GM23338 (cell line): Measurements from ENCODE around the gene IGLL5. TPM values are rescaled to one million over a fixed set of nuclear protein-coding genes. Genes with fewer than 3 reads are reported as not detected.

Experiments used
- ATAC-seq: fragments of 200-7000 bp; cut with Tn5 transposase; 3 replicates; pipeline ENCODE4 v1.9.1; 2020
- DNase-seq: peaks from one replicate; pipeline ENCODE4 v3.0.0-alpha.2; 2015; ENCODE audit warnings: low spot score
- H2AFZ ChIP-seq: fragments of 200-600 bp; sonication (generic); 2 replicates; pipeline ENCODE4 v1.8.0; 2016; ENCODE audit warnings: antibody characterized with exemption, mild to moderate bottlenecking, moderate library complexity
- H3F3A ChIP-seq: fragments of 200-600 bp; sonication (generic); replicated peaks from 2 replicates; pipeline ENCODE4 v1.8.0; 2017; ENCODE audit warnings: antibody characterized with exemption, mixed run types, low read depth
- H3K27ac ChIP-seq: fragments of 200-600 bp; sonication (generic); 2 replicates; pipeline ENCODE4 v1.6.1; 2016; ENCODE audit warnings: low read depth
- H3K27me3 ChIP-seq: fragments of 200-600 bp; sonication (generic); 2 replicates; pipeline ENCODE4 v1.8.0; 2016; ENCODE audit warnings: mild to moderate bottlenecking, mixed run types, moderate library complexity; ENCODE audit not compliant: insufficient read depth
- H3K36me3 ChIP-seq: fragments of 200-600 bp; sonication (generic); 2 replicates; pipeline ENCODE4 v1.8.0; 2016; ENCODE audit warnings: mild to moderate bottlenecking; ENCODE audit not compliant: insufficient read depth
- H3K4me1 ChIP-seq: fragments of 200-600 bp; sonication (generic); 2 replicates; pipeline ENCODE4 v1.8.0; 2016; ENCODE audit warnings: mild to moderate bottlenecking, moderate library complexity; ENCODE audit not compliant: insufficient read depth
- H3K4me2 ChIP-seq: fragments of 200-600 bp; sonication (generic); 2 replicates; pipeline ENCODE4 v1.7.1; 2017; ENCODE audit warnings: mixed run types
- H3K4me3 ChIP-seq: fragments of 200-600 bp; sonication (generic); 2 replicates; pipeline ENCODE4 v1.6.1; 2016; ENCODE audit warnings: mixed run types
- H3K79me2 ChIP-seq: fragments of 200-600 bp; sonication (generic); replicated peaks from 2 replicates; pipeline ENCODE4 v1.8.0; 2017; ENCODE audit warnings: mild to moderate bottlenecking; ENCODE audit not compliant: insufficient read depth
- H3K9me2 ChIP-seq: fragments of 200-600 bp; sonication (generic); 2 replicates; pipeline ENCODE4 v1.8.0; 2017; ENCODE audit not compliant: insufficient read depth
- H4K20me1 ChIP-seq: fragments of 200-600 bp; sonication (generic); replicated peaks from 2 replicates; pipeline ENCODE4 v1.8.0; 2017; ENCODE audit warnings: mild to moderate bottlenecking; ENCODE audit not compliant: insufficient read depth
- H3K27ac Mint-ChIP-seq: 2 replicates; pipeline ENCODE4 v1.8.0; 2020; ENCODE audit warnings: inconsistent platforms, mild to moderate bottlenecking, moderate library complexity, mixed read lengths
- H3K27me3 Mint-ChIP-seq: 3 replicates; pipeline ENCODE4 v1.8.0; 2022; ENCODE audit warnings: low read depth, mild to moderate bottlenecking, moderate library complexity, mixed read lengths, inconsistent platforms; ENCODE audit not compliant: insufficient read depth, poor library complexity
- H3K36me3 Mint-ChIP-seq: 3 replicates; pipeline ENCODE4 v1.8.0; 2021; ENCODE audit warnings: low read depth, mild to moderate bottlenecking, inconsistent platforms, moderate library complexity, mixed read lengths
- H3K4me1 Mint-ChIP-seq: 3 replicates; pipeline ENCODE4 v1.8.0; 2020; ENCODE audit warnings: mild to moderate bottlenecking, inconsistent platforms, mixed read lengths
- H3K4me3 Mint-ChIP-seq: 3 replicates; pipeline ENCODE4 v1.8.0; 2021; ENCODE audit warnings: moderate library complexity, mild to moderate bottlenecking, inconsistent platforms, mixed read lengths
- H3K9me3 Mint-ChIP-seq: 3 replicates; pipeline ENCODE4 v1.8.0; 2020; ENCODE audit warnings: moderate library complexity, mild to moderate bottlenecking, inconsistent platforms, mixed read lengths
- CREB1 ChIP-seq: fragments of 250-450 bp; sonication (Bioruptor Pico); IDR thresholded peaks from 2 replicates; pipeline ENCODE4 v1.5.0; 2020; ENCODE audit warnings: low read depth, mild to moderate bottlenecking, moderate library complexity
- EZH2 ChIP-seq: fragments of 200-600 bp; sonication (generic); IDR thresholded peaks from one replicate; pipeline ENCODE4 v1.8.0; 2017; ENCODE audit warnings: antibody characterized with exemption, mild to moderate bottlenecking, low read depth; ENCODE audit not compliant: unreplicated experiment
- JUNB ChIP-seq: IDR thresholded peaks from one replicate; pipeline ENCODE4 v1.6.1; 2016; ENCODE audit warnings: antibody characterized with exemption; ENCODE audit not compliant: unreplicated experiment
- NANOG ChIP-seq: IDR thresholded peaks from 2 replicates; pipeline ENCODE4 v1.6.1; 2016; ENCODE audit warnings: antibody characterized with exemption, borderline replicate concordance
- POLR2AphosphoS5 ChIP-seq: IDR thresholded peaks from 2 replicates; pipeline ENCODE4 v1.6.1; 2016; ENCODE audit warnings: antibody characterized with exemption, low read depth
- STAT1 ChIP-seq: IDR thresholded peaks from one replicate; pipeline ENCODE4 v1.6.1; 2016; ENCODE audit warnings: antibody characterized with exemption; ENCODE audit not compliant: unreplicated experiment
- ZNF114 ChIP-seq: fragments of 250-450 bp; sonication (Bioruptor Pico); IDR thresholded peaks from 2 replicates; pipeline ENCODE4 v1.5.0; 2020; ENCODE audit warnings: mild to moderate bottlenecking, moderate library complexity
- ZNF331 ChIP-seq: fragments of 250-450 bp; sonication (Bioruptor Pico); IDR thresholded peaks from 2 replicates; pipeline ENCODE4 v1.5.0; 2020; ENCODE audit warnings: low read depth, mild to moderate bottlenecking, moderate library complexity
- polyA plus RNA-seq: library from polyadenylated mRNA; unstranded; fragments of >200 nt; fragmentation: Nextera tagmentation; extraction: Ambion mirVana; gene quantifications from 2 replicates; pipeline ENCODE4 v1.2.1, GENCODE V29; 2016
- total RNA-seq: library from RNA; depleted of rRNA; stranded (reverse); fragments of >200 nt; shearing (Covaris generic); gene quantifications from 2 replicates; pipeline ENCODE4 v1.2.3, GENCODE V29; 2014
- TF ChIP-seq, protein P1 (sequence below), 2 experiments: fragments of 200-600 bp in 1 of 2; sonication (generic) in 1 of 2; conservative IDR thresholded peaks; 2 replicates each; pipeline versions ENCODE4 v1.5.1 to v1.6.1; 2016 to 2017; ENCODE audit warnings: antibody characterized with exemption in 2 of 2, low read depth in 2 of 2, mild to moderate bottlenecking in 2 of 2, moderate library complexity in 1 of 2
- TF ChIP-seq, protein P2 (sequence below): IDR thresholded peaks from 2 replicates; pipeline ENCODE4 v1.6.1; 2016; ENCODE audit warnings: antibody characterized with exemption
- TF ChIP-seq, protein P3 (sequence below): IDR thresholded peaks from one replicate; pipeline ENCODE4 v1.6.1; 2018; ENCODE audit warnings: antibody characterized with exemption; ENCODE audit not compliant: unreplicated experiment
- TF ChIP-seq, protein P4 (sequence below): fragments of 250-450 bp; sonication (Bioruptor Pico); IDR thresholded peaks from 2 replicates; pipeline ENCODE4 v1.5.0; 2020; ENCODE audit warnings: mild to moderate bottlenecking, moderate library complexity

The IGLL5 gene
- total and polyA plus RNA-seq, 2 experiments from 2014 or later = not detected

DNA sequence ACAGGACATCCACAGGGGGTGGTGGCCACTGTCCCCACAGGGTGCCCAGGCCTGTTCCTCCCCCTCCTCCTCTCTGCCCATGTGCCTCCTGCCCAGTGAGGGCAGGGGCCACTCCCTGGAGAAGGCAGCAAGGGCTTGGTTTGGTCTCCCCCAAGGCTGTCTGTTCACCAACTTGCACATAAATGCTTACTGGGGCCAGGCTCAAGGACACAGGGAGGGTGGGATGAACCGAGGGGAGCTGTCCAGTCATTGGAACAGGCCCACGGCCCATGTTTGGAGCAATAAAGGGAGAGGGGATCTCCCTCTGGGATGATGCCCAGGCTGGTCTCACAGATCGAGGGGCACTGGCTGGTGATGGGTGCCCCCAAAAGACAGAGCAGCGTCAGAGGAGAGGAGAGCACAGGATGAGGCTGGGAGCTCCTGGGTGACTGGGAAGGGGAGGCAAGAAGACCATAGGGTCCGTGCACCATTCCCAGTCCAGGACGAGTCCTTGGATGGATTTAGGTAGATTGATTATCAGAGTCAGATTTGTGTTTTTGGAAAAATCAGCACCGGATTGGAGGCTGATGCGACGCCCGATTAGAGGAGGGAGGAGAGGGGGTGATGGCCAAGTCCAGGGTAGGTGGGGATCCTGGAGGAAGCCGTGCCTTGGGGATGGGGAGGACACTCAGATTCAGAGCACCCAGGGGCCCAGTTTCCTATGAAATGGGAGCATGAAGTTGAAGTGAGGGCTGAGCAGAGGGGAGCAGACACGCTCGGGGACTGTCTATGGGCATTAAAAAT lies 1.1 kb downstream of the IGLL5 start:
- H3K79me2 ChIP-seq = no peaks in the 10 kb centered on the region
- ATAC-seq = no peak
- H4K20me1 ChIP-seq = no peaks in the 10 kb centered on the region
- H3K9me3 Mint-ChIP-seq = no peaks in the 10 kb centered on the region; the same call in 2 of the 3 replicates
- H3K36me3 ChIP-seq = no peaks in the 10 kb centered on the region
- H2AFZ ChIP-seq = no peak overlapping the region
- no peak for DNase-seq
- H3K9me2 ChIP-seq = no peaks in the 10 kb centered on the region
- H3K4me2 ChIP-seq = no peak overlapping the region
- H3K27ac Mint-ChIP-seq = no peak overlapping the region
- H3K4me1 ChIP-seq = no peaks in the 10 kb centered on the region
- TF ChIP-seq, protein P1, sequence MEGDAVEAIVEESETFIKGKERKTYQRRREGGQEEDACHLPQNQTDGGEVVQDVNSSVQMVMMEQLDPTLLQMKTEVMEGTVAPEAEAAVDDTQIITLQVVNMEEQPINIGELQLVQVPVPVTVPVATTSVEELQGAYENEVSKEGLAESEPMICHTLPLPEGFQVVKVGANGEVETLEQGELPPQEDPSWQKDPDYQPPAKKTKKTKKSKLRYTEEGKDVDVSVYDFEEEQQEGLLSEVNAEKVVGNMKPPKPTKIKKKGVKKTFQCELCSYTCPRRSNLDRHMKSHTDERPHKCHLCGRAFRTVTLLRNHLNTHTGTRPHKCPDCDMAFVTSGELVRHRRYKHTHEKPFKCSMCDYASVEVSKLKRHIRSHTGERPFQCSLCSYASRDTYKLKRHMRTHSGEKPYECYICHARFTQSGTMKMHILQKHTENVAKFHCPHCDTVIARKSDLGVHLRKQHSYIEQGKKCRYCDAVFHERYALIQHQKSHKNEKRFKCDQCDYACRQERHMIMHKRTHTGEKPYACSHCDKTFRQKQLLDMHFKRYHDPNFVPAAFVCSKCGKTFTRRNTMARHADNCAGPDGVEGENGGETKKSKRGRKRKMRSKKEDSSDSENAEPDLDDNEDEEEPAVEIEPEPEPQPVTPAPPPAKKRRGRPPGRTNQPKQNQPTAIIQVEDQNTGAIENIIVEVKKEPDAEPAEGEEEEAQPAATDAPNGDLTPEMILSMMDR (conservative IDR thresholded peaks at IDR 0.05; ENCODE audit: low read depth in 2 of 2) = no peak
- TF ChIP-seq ZNF331 (CRISPR knock-in tag) (no peak), NANOG (no peak), ZNF114 (CRISPR knock-in tag) (no peak), CREB1 (CRISPR knock-in tag) (no peak), JUNB (no peak), STAT1 (no peak), EZH2 (no peak), POLR2AphosphoS5 (no peak)
- TF ChIP-seq, protein P2, sequence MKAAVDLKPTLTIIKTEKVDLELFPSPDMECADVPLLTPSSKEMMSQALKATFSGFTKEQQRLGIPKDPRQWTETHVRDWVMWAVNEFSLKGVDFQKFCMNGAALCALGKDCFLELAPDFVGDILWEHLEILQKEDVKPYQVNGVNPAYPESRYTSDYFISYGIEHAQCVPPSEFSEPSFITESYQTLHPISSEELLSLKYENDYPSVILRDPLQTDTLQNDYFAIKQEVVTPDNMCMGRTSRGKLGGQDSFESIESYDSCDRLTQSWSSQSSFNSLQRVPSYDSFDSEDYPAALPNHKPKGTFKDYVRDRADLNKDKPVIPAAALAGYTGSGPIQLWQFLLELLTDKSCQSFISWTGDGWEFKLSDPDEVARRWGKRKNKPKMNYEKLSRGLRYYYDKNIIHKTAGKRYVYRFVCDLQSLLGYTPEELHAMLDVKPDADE = no peak
- TF ChIP-seq, protein P3, sequence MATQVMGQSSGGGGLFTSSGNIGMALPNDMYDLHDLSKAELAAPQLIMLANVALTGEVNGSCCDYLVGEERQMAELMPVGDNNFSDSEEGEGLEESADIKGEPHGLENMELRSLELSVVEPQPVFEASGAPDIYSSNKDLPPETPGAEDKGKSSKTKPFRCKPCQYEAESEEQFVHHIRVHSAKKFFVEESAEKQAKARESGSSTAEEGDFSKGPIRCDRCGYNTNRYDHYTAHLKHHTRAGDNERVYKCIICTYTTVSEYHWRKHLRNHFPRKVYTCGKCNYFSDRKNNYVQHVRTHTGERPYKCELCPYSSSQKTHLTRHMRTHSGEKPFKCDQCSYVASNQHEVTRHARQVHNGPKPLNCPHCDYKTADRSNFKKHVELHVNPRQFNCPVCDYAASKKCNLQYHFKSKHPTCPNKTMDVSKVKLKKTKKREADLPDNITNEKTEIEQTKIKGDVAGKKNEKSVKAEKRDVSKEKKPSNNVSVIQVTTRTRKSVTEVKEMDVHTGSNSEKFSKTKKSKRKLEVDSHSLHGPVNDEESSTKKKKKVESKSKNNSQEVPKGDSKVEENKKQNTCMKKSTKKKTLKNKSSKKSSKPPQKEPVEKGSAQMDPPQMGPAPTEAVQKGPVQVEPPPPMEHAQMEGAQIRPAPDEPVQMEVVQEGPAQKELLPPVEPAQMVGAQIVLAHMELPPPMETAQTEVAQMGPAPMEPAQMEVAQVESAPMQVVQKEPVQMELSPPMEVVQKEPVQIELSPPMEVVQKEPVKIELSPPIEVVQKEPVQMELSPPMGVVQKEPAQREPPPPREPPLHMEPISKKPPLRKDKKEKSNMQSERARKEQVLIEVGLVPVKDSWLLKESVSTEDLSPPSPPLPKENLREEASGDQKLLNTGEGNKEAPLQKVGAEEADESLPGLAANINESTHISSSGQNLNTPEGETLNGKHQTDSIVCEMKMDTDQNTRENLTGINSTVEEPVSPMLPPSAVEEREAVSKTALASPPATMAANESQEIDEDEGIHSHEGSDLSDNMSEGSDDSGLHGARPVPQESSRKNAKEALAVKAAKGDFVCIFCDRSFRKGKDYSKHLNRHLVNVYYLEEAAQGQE = no peak
- TF ChIP-seq, protein P4, sequence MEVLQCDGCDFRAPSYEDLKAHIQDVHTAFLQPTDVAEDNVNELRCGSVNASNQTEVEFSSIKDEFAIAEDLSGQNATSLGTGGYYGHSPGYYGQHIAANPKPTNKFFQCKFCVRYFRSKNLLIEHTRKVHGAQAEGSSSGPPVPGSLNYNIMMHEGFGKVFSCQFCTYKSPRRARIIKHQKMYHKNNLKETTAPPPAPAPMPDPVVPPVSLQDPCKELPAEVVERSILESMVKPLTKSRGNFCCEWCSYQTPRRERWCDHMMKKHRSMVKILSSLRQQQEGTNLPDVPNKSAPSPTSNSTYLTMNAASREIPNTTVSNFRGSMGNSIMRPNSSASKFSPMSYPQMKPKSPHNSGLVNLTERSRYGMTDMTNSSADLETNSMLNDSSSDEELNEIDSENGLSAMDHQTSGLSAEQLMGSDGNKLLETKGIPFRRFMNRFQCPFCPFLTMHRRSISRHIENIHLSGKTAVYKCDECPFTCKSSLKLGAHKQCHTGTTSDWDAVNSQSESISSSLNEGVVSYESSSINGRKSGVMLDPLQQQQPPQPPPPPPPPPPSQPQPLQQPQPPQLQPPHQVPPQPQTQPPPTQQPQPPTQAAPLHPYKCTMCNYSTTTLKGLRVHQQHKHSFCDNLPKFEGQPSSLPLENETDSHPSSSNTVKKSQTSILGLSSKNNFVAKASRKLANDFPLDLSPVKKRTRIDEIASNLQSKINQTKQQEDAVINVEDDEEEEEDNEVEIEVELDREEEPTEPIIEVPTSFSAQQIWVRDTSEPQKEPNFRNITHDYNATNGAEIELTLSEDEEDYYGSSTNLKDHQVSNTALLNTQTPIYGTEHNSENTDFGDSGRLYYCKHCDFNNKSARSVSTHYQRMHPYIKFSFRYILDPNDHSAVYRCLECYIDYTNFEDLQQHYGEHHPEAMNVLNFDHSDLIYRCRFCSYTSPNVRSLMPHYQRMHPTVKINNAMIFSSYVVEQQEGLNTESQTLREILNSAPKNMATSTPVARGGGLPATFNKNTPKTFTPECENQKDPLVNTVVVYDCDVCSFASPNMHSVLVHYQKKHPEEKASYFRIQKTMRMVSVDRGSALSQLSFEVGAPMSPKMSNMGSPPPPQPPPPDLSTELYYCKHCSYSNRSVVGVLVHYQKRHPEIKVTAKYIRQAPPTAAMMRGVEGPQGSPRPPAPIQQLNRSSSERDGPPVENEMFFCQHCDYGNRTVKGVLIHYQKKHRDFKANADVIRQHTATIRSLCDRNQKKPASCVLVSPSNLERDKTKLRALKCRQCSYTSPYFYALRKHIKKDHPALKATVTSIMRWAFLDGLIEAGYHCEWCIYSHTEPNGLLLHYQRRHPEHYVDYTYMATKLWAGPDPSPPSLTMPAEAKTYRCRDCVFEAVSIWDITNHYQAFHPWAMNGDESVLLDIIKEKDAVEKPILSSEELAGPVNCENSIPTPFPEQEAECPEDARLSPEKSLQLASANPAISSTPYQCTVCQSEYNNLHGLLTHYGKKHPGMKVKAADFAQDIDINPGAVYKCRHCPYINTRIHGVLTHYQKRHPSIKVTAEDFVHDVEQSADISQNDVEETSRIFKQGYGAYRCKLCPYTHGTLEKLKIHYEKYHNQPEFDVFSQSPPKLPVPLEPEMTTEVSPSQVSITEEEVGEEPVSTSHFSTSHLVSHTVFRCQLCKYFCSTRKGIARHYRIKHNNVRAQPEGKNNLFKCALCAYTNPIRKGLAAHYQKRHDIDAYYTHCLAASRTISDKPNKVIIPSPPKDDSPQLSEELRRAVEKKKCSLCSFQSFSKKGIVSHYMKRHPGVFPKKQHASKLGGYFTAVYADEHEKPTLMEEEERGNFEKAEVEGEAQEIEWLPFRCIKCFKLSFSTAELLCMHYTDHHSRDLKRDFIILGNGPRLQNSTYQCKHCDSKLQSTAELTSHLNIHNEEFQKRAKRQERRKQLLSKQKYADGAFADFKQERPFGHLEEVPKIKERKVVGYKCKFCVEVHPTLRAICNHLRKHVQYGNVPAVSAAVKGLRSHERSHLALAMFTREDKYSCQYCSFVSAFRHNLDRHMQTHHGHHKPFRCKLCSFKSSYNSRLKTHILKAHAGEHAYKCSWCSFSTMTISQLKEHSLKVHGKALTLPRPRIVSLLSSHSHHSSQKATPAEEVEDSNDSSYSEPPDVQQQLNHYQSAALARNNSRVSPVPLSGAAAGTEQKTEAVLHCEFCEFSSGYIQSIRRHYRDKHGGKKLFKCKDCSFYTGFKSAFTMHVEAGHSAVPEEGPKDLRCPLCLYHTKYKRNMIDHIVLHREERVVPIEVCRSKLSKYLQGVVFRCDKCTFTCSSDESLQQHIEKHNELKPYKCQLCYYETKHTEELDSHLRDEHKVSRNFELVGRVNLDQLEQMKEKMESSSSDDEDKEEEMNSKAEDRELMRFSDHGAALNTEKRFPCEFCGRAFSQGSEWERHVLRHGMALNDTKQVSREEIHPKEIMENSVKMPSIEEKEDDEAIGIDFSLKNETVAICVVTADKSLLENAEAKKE (CRISPR knock-in tag) = no peak
- H3K4me3 ChIP-seq = no peak overlapping the region
- no peaks in the 10 kb centered on the region for H3K36me3 Mint-ChIP-seq
- peaks cover 34% of the 10 kb centered on the region for H3K27me3 Mint-ChIP-seq
- H3K27ac ChIP-seq = no peak overlapping the region
- peaks cover 93% of the 10 kb centered on the region for H3K27me3 ChIP-seq
- no peak overlapping the region for H3K4me3 Mint-ChIP-seq
- no peaks in the 10 kb centered on the region for H3K4me1 Mint-ChIP-seq
- no peaks in the 10 kb centered on the region for H3F3A ChIP-seq
